OCI-LY1 (cell line): ENCODE measurements around the gene ELFN1.

Experiments used
- CTCF ChIP-seq: fragments of 200-600 bp; sonication (generic), shearing (Covaris generic); IDR thresholded peaks from 2 replicates; pipeline ENCODE4 v1.5.1; 2017; ENCODE audit warnings: mild to moderate bottlenecking, antibody characterized with exemption, low read length, moderate library complexity, mixed read lengths
- EZH2 ChIP-seq: fragments of 200-600 bp; sonication (generic), shearing (Covaris generic); IDR thresholded peaks from 2 replicates; pipeline ENCODE4 v1.8.0; 2017; ENCODE audit warnings: borderline replicate concordance, mixed run types, mild to moderate bottlenecking, antibody characterized with exemption, low read length, moderate library complexity, mixed read lengths

DNA sequence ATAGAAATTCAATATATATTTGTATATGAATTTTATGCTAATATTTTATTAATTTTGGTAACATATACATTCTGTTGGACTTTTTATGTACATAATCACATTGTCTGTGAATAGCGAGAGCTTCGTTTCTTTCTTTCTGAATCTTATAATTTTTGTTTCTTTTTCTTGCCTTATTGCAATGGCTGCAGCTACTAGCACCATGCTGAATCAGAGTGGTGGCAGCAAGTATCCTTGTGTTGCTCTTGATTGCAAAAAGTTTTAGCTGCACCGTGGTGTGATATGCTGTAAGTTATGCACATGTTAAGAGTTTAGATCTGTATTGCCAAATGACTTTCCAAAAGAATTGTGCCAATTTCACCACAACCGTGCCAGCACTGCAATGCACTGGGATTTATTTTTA is 32.6 kb downstream of the ELFN1 start:
- TF ChIP-seq CTCF (no peak), EZH2 (no peak)
